Stimulated activated CD4-positive, alpha-beta T cell treated with anti-CD3 and anti-CD28 coated beads, TNF-alpha, amount 100 ng/mL, for 48 hours (primary cell): Measurements from ENCODE around the gene OR8B12.
"Not testable (repeated sequence)": the region's sequence is repeated elsewhere in the genome, so short reads cannot be mapped to it uniquely, and the experiment has no call there.

Experiments used
- DNase-seq, 3 donors: peaks; one replicate each; pipeline ENCODE4 v3.0.0-alpha.2; 2020; ENCODE audit warnings: low read depth in 3 of 3

OR8B12 gene

GRCh38 chr11:124520550-124520854, 23.0 kb downstream of the OR8B12 start:
- no peak for DNase-seq

GRCh38 chr11:124519850-124520549, 23.5 kb downstream of the OR8B12 start:
- DNase-seq: no peak

GRCh38 chr11:124518989-124519451, 24.4 kb downstream of the OR8B12 start:
- DNase-seq: no peak

- DNase-seq: no peak
Observed at GRCh38 chr11:124517314-124517713, 26.1 kb downstream of the OR8B12 start.

GRCh38 chr11:124514675-124515074, 28.8 kb downstream of the OR8B12 start:
- DNase-seq: not testable (repeated sequence)

- DNase-seq: no peak
Observed at GRCh38 chr11:124514131-124514530, 29.3 kb downstream of the OR8B12 start.

- no peak for DNase-seq
Observed at GRCh38 chr11:124511745-124512144, 31.7 kb downstream of the OR8B12 start.

GRCh38 chr11:124510279-124510678, 33.2 kb downstream of the OR8B12 start:
- no peak for DNase-seq

GRCh38 chr11:124499711-124500110, 43.7 kb downstream of the OR8B12 start:
- no peak for DNase-seq

- DNase-seq: no peak
Observed at GRCh38 chr11:124493016-124493655, 50.3 kb downstream of the OR8B12 start.
